Esophagus squamous epithelium (tissue), 4 donors: Measurements from ENCODE around the gene MKNK2.

Source experiments
- CTCF ChIP-seq, 6 experiments: fragments of 450-650 bp in 4 of 6; fragments of 200-600 bp in 2 of 6; sonication (generic) in 2 of 6; IDR thresholded peaks; one replicate each; pipeline ENCODE4 v1.5.1; 2016 to 2019; ENCODE audit warnings: antibody characterized with exemption in 6 of 6, mild to moderate bottlenecking in 4 of 6, moderate library complexity in 4 of 6
- POLR2A ChIP-seq, 4 donors: fragments of 450-650 bp; IDR thresholded peaks; one replicate each; pipeline ENCODE4 v1.6.1; 2017; ENCODE audit warnings: antibody characterized with exemption in 4 of 4, mild to moderate bottlenecking in 4 of 4, moderate library complexity in 3 of 4

GRCh38 chr19:2015608-2015950 lies 35.5 kb downstream of the MKNK2 start, which contains the start of gene BTBD2:
- TF ChIP-seq CTCF (IDR thresholded peaks at IDR 0.05) = no peak
- no peak for TF ChIP-seq POLR2A (IDR thresholded peaks at IDR 0.05)
